ENCODE data around the gene HEXB. TPM values are rescaled to one million over a fixed set of nuclear protein-coding genes. Genes with fewer than 3 reads are reported as not detected.

HEXB gene
- total and polyA plus RNA-seq, 2 of the 8 experiments (the other 6 are each of a cell fraction or from before 2014, with no cell fraction given), result 39.7 to 69.2 TPM

DNA sequence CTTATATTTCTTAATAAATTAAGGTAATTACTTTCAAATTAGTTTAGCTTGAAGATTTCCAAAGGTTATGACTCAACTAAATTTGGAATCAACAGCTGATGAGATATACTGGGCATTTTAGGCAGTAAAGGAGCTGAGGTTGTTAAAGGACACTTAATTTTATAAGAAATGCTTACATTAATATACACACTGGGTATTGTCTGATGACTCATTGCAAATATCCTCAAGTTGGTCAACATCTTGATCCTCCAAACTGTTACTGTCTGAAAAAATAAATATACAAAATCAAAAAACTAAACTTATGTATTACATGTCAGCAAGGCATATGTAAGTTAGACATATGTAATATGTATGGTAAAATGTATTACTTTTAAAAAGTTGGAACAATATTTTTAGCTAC lies 78.5 kb downstream of the HEXB start:
- Histone ChIP-seq H4K5ac (ENCODE audit: insufficient read length, low read depth, low read length) (no peak overlapping the region), H3K4me2 (ENCODE audit: insufficient read depth in 1 of 2, low read depth in 2 of 2, low read length in 2 of 2) (no peak overlapping the region), H4K91ac (replicated peaks; ENCODE audit: insufficient read length, low read length) (no peak overlapping the region), H4K8ac (ENCODE audit: extremely low read depth, insufficient read depth, low read length) (no peak overlapping the region), H2BK12ac (ENCODE audit: low read depth, low read length) (no peak overlapping the region), H3K23me2 (ENCODE audit: low read depth, low read length) (no peaks in the 10 kb centered on the region; the same call in 1 of the 2 replicates), H3K79me2 (ENCODE audit: control insufficient read depth in 1 of 2, insufficient read depth in 2 of 2, low read length in 2 of 2) (peaks cover 12 to 43% of the 10 kb centered on the region in 2 experiments), H3K9me3 (ENCODE audit: insufficient read depth in 2 of 2, low read depth in 1 of 2, low read length in 1 of 2) (no peaks in the 10 kb centered on the region), H3K36me3 (ENCODE audit: control insufficient read depth in 2 of 4, insufficient read depth in 4 of 4, low read length in 3 of 4) (peaks cover 0 to 30% (median 12%) of the 10 kb centered on the region in 4 experiments; a peak in 5 of 8 replicates), H3K27me3 (replicated peaks in 1 of 4; ENCODE audit: control insufficient read depth in 3 of 4, extremely low read depth in 1 of 4, insufficient read depth in 3 of 4, low read length in 3 of 4) (no peaks in the 10 kb centered on the region), H2AFZ (ENCODE audit: low read length) (no peak overlapping the region), H3K27ac (ENCODE audit: low read depth, low read length) (no peak overlapping the region), H2BK5ac (ENCODE audit: low read depth, low read length) (no peak overlapping the region), H3K23ac (ENCODE audit: insufficient read length) (no peak overlapping the region), H3K4me1 (replicated peaks in 1 of 4; ENCODE audit: control insufficient read depth in 3 of 4, insufficient read depth in 4 of 4, low read length in 3 of 4) (peaks cover 0 to 4% (median 2%) of the 10 kb centered on the region in 4 experiments; a peak in 2 of 7 replicates), H3K4me3 (ENCODE audit: extremely low read depth in 1 of 4, insufficient read depth in 2 of 4, low read depth in 3 of 4, low read length in 4 of 4) (no peak overlapping the region), H2BK120ac (replicated peaks; ENCODE audit: low read depth, low read length) (no peak overlapping the region), H4K20me1 (replicated peaks in 1 of 2; ENCODE audit: control insufficient read depth in 1 of 2, insufficient read depth in 2 of 2, low read length in 2 of 2) (peaks cover 0 to 3% of the 10 kb centered on the region in 2 experiments), H3K9ac (replicated peaks in 1 of 4; ENCODE audit: extremely low read depth in 1 of 4, low read depth in 3 of 4, low read length in 3 of 4) (no peak overlapping the region), H3K18ac (ENCODE audit: extremely low read depth, low read length) (no peak overlapping the region), H3K56ac (replicated peaks; ENCODE audit: insufficient read length, low read depth, low read length) (no peak overlapping the region), H2AK5ac (ENCODE audit: low read depth, low read length) (no peak overlapping the region), H3K14ac (ENCODE audit: insufficient read length) (no peak overlapping the region), H3K79me1 (ENCODE audit: low read depth, low read length) (peaks cover 3% of the 10 kb centered on the region; the same call in 1 of the 2 replicates), H3K4ac (replicated peaks; ENCODE audit: insufficient read length, low read depth, low read length) (no peak overlapping the region), H2BK15ac (ENCODE audit: low read length) (no peak overlapping the region), H2BK20ac (ENCODE audit: low read length) (no peak overlapping the region)
- CTCF ChIA-PET (ENCODE audit: partially characterized antibody), result interaction anchor here (0.6 to 1.7 kb wide), 5 partner anchors 16 to 941 kb away, joined by 3 to 7 read pairs (median 3); no protein-coding TSS in a partner anchor
- DNase-seq (ENCODE audit: low read depth in 1 of 2, low spot score in 2 of 2) (no peak), FAIRE-seq (no peak)
- POLR2A ChIA-PET (ENCODE audit: partially characterized antibody), result interaction anchor here (0.6 to 1.1 kb wide), 2 partner anchors 8 to 9 kb away, joined by 3 to 4 read pairs; no protein-coding TSS in a partner anchor
- TF ChIP-seq EZH2 (IDR thresholded peaks at IDR 0.05; ENCODE audit: low read depth, low read length, severe bottlenecking), result no peak
- TF ChIP-seq SRF (IDR thresholded peaks at IDR 0.05; ENCODE audit: low read depth, low read length), result no peak
- TF ChIP-seq POLR2A (IDR thresholded peaks at IDR 0.05; ENCODE audit: control extremely low read depth in 1 of 2, low read depth in 2 of 2, low read length in 2 of 2), result no peak
- TF ChIP-seq, protein P1, sequence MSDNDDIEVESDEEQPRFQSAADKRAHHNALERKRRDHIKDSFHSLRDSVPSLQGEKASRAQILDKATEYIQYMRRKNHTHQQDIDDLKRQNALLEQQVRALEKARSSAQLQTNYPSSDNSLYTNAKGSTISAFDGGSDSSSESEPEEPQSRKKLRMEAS (IDR thresholded peaks at IDR 0.05), result no peak
- no peak for TF ChIP-seq RXRA (IDR thresholded peaks at IDR 0.05; ENCODE audit: insufficient read depth, low read depth, low read length)
- TF ChIP-seq SIX5 (IDR thresholded peaks at IDR 0.05; ENCODE audit: low read depth, low read length), result no peak
- TF ChIP-seq GABPA (IDR thresholded peaks at IDR 0.05; ENCODE audit: borderline replicate concordance, insufficient read depth, low read length), result no peak
- no peak for TF ChIP-seq ASH2L (IDR thresholded peaks at IDR 0.05; ENCODE audit: low read length)
- TF ChIP-seq PHF8 (conservative IDR thresholded peaks at IDR 0.05; ENCODE audit: low read depth, low read length), result no peak
- TF ChIP-seq, protein P2, sequence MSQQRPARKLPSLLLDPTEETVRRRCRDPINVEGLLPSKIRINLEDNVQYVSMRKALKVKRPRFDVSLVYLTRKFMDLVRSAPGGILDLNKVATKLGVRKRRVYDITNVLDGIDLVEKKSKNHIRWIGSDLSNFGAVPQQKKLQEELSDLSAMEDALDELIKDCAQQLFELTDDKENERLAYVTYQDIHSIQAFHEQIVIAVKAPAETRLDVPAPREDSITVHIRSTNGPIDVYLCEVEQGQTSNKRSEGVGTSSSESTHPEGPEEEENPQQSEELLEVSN (IDR thresholded peaks at IDR 0.05), result no peak
- TF ChIP-seq TBP (IDR thresholded peaks at IDR 0.05; ENCODE audit: low read depth, low read length), result no peak
- TF ChIP-seq YY1 (IDR thresholded peaks at IDR 0.05; ENCODE audit: low read depth, low read length), result no peak
- TF ChIP-seq SAP30 (IDR thresholded peaks at IDR 0.05; ENCODE audit: insufficient read depth, insufficient replicate concordance, low read length), result no peak
- no peak for TF ChIP-seq CTBP2 (IDR thresholded peaks at IDR 0.05; ENCODE audit: borderline replicate concordance, insufficient read depth, insufficient read length, low read length)
